NCI-H1417 (cell line): ENCODE measurements around the gene CENPC.

Experiments used
- DNase-seq, 3 experiments: peaks; one replicate each; lab custom pipeline; 2025; lab: John Stamatoyannopoulos, UW

CENPC gene, protein sequence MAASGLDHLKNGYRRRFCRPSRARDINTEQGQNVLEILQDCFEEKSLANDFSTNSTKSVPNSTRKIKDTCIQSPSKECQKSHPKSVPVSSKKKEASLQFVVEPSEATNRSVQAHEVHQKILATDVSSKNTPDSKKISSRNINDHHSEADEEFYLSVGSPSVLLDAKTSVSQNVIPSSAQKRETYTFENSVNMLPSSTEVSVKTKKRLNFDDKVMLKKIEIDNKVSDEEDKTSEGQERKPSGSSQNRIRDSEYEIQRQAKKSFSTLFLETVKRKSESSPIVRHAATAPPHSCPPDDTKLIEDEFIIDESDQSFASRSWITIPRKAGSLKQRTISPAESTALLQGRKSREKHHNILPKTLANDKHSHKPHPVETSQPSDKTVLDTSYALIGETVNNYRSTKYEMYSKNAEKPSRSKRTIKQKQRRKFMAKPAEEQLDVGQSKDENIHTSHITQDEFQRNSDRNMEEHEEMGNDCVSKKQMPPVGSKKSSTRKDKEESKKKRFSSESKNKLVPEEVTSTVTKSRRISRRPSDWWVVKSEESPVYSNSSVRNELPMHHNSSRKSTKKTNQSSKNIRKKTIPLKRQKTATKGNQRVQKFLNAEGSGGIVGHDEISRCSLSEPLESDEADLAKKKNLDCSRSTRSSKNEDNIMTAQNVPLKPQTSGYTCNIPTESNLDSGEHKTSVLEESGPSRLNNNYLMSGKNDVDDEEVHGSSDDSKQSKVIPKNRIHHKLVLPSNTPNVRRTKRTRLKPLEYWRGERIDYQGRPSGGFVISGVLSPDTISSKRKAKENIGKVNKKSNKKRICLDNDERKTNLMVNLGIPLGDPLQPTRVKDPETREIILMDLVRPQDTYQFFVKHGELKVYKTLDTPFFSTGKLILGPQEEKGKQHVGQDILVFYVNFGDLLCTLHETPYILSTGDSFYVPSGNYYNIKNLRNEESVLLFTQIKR

DNA sequence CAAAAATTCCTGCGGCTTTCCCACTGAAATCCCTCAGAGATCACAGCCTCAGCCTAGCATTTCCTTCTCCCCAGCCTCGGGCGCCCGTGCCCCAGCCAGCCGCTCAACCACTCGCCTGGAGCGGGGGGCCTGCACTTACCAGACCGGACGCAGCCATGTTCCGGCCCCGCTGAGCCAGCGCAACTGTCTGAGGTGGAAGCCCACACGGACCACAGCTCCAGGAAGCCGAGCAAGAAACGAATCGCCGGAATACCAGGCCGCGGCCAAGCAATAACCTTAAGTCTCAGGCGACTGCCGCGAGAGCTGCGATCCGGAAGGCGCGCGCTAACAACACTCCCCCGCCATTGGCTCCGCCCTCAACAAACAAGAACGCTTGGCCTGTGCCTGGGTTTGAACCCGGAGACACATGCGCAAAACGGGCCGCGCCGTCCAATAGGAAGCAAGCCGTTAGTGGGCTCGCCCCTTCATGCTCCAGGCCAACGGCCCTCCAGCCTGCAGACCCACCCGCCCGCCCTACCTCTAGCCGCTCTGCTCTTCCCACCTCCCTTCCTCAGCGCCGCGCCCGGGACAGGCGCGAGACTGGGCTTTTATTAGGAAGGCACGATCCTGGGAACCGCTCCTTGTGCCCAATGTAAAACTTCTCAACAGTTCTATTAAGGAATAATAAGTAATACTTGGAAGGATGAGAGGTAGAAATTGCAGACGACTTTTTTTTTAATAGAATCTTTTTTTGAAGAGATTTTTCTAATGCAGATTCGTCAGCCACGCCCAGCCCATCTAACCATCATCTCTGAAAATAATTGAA, at the start of gene CENPC:
Gene CENPC, minus strand, starts transcription at position 305 of the 805 bp plus-strand sequence. Its CDS starts 148 bp downstream, at position 157.
- DNase-seq: peak; percentile 97 to 99 (median 99)

DNA sequence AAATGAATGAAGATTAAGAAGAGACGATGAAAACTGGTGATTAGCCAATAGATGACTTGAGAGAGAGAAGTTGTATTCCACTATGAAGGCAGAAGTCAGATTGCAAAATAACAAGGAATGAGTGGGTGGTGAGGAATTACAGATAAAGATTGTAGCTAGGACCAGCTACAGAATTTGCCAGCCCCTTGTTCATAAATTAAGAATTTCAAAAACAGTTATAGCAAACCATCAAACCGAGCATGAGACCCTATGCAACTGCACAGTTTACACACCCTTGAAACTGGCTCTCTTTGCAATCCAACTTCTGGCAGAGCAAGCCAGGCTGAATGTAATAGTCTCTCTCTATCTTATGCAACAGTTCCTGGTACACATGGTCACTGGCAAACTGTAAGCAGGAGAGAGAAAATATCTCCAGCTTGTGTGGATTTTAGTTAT, 48.5 kb upstream of the CENPC start:
- no peak for DNase-seq

DNA sequence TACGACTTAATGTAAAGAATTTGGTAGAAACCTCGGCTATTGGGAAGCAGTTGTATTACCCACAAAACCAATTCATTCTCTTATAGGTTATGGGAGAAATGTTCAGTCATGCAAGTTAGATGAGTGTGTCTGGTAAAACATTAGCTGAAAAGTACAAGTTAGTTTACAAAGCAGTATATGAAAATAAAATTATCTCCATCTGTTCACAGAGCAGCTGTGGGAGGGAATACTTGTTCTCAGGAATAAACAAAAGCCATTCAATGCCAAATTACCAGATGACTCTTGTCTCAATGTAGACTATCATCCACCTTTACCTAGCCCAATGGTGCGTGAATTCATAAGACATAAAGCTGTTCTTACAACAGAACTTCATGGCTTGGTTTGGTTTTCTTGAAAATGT, 41.9 kb upstream of the CENPC start:
- peak in 2 of 3 experiments; percentile 4 to 36 for DNase-seq

DNA sequence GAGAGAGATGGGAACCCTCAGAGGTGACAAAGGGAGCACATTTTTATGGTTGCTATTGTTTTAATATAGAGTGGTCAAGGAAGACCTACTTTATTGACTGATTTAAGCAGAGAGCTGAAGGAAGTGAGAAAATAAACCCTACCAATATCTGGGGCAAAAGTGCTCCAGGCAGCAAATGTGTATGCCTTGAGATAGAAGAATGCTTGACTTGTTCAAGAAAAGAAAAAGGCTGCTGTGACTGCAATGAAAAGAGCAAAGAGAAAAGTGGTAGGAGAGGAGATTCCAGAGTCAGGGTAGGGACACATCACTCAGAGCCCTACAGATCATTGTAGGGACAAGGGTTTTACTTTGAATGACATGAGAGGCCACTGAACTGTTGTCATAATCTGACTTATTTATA, 39.2 kb upstream of the CENPC start:
- no peak for DNase-seq

GRCh38 chr4:67581913-67582312, 36.6 kb upstream of the CENPC start:
- DNase-seq: no peak

DNA sequence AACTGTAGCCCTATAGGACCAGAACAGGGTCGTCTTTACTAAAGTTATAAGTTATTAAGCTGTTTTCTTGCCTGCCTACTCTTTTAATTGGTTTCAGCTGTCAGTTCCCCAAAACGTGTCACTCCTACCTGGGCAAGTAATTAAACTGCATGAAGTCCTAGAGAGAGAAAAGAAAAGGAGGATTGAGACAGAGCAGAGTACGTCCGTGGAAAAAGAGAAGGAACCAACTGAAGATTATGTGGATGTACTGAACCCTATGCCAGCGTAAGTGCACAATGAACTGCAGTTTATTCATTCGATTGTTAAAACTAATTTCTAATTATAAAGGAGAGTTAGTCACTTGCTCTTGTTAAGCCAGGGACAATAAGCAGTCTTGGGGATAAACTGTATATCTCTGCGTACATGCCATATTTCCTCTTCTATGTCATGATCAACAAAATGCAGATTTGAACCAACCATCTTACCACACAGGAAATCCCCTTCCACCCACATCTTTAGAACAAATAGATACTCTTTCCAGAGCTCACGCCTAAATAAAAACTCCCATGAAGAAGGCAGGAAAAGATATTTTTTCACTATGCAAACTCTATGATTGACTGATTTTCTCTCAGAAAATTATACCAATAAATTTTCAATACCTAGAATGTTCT, 36.0 kb upstream of the CENPC start:
- DNase-seq: no peak

- no peak for DNase-seq
Measured at GRCh38 chr4:67580577-67580976, 35.3 kb upstream of the CENPC start.

DNA sequence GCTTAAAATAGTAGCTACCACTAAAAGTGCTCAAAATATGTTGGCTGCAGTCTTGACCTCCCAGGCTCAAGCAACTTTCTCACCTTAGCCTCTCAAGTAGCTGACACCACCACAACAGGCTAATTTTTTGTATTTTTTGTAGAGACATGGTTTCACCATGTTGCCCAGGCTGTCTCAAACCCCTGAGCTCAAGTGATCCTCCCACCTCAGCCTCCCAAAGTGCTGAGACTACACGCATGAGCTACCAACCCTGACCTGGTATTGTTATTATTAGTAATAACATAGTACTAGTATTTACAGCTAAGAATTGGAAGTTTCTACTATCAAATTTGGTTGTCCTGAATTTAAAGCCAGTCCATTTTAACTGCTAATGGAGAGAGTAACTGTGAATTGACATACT, 31.2 kb upstream of the CENPC start:
- DNase-seq: no peak

DNA sequence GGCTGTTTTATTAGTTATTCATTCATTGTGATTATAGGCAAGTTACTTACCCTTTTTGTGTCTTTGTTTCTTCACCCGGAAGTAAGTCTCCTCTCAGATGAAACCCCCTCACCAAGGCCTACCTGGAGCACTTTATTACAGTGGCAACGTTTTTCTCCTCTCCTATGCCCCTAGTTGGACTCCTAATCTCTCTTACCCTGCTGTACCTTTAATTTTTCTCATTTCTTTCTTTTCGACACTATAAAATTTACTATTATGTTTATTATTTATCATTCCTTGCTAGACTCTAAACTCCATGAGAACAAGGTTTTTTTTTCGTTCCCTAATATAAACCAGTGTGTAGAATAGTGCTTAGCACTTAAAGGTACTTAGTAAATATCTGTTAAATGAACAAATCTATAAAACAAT, 30.8 kb upstream of the CENPC start:
- no peak for DNase-seq

DNA sequence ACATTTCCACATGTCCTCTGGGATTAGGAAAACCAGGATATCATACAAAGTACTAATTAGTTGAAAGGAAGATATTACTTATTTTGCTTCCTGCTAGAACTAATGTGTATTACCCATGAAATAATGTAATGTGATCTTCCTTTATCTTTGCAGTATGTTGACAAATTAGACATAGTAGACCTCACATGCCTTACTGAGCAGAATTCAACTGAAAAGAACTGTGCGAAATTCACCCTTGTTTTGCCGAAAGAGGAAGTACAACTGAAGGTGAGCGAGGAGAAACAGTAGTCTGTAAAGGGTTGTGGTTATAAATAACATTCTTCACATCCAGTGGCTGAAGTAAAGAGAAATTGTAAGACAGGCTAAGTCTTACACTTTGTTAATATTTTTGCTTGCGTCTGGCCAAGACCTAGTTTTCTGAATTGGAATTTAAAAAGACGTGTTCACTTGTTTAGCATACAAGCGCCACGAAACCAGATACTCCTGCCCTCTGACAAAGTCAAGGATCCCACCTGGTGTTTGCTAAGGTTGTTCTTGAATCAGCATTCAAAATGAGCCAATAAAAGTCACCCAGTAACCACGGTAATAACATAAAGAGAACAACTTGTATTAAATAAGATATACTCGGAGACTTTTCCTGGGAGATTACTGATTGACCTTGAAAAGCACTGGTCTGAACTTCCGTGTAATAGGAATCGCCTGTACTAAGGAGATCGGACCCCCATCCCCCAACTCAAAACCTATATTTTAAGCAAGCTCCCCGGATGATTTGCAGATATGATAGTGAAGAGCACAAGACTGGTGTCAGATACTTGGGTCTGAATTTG, 30.1 kb upstream of the CENPC start:
- peak in 2 of 3 experiments; percentile 31 to 81 for DNase-seq

- DNase-seq: no peak
Measured at GRCh38 chr4:67573193-67573592, 27.9 kb upstream of the CENPC start.

DNA sequence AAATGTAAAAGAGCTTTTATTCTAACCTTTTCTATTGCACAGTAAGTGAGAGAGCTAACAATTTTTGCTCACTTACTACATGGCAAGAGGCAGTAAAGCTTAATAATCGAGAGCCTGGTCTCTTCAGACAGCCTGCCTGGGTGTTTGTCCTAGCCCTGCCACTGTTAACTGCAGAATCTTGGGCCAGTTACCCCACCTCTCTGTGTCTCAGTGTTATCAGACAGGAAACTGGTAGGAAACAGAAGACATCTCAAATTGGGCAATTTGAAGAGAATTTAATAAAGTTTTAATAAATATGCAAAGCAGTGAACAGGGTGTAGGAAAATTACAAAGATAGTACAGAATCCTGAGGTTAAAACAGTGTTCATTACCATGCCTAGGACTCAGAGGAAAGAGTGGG, 26.7 kb upstream of the CENPC start:
- no peak for DNase-seq

DNA sequence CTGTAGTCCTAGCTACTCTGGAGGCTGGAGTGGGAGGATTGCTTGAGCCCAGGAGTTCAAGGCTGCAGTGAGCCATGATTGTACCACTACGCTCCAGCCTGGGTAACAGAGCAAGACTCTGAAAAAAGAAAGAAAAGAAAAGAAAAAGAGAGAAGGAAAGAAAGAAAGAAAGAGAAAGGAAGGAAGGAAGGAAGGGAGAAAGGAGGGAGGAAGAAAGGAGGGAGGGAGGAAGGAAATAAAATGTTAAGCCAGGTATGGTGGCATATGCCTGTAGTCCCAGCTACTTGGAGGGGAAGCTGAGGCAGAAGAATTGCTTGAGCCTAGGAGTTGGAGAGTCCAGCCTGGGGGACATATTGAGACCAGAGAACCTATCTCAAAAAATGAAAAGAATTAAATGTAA, 25.2 kb upstream of the CENPC start:
- DNase-seq: no peak

- no peak for DNase-seq
Measured at GRCh38 chr4:67568820-67569219, 23.5 kb upstream of the CENPC start.

GRCh38 chr4:67566335-67566734, 21.0 kb upstream of the CENPC start:
- no peak for DNase-seq

DNA sequence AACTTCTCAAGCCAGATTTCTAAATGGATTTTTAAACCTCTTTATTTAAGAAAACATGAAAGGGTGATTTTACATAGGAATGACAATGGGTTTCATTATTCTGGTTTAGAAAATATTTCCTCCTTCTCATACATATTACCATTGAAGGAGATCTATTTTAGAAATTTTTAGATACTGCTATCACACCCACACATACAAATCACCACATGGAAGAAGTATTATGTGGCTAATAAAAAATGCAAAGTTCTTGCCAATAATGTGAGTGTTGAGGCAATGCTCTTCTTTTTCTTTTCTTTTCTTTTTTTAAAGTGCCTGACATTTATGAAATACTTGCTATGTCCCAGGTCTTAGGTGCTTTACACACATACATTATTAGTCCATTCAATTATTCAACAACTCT, 20.0 kb upstream of the CENPC start:
- DNase-seq: no peak

DNA sequence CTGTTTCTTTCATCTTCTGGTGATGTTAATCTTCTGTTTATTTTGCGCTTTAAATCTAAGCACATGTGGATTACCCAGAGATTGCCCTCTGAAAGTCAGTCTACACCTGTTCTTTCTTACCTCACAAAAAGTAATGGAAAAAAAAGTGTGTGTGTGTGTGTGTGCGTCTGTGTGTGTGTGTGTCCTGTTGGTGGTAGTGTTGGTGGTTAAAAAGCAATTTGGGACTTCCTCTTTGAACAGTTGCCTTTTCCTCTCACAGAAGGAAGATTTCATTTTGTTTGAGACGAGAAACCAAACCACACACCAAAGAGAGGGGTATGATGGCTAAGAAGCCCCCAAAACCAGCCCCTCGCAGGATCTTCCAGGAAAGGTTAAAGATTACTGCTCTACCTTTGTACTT, 13.2 kb upstream of the CENPC start, which contains the start of gene STAP1:
Gene STAP1, plus strand, starts transcription at position 235 of the 400 bp plus-strand sequence. Its CDS starts 83 bp downstream, at position 318.
- DNase-seq: no peak

DNA sequence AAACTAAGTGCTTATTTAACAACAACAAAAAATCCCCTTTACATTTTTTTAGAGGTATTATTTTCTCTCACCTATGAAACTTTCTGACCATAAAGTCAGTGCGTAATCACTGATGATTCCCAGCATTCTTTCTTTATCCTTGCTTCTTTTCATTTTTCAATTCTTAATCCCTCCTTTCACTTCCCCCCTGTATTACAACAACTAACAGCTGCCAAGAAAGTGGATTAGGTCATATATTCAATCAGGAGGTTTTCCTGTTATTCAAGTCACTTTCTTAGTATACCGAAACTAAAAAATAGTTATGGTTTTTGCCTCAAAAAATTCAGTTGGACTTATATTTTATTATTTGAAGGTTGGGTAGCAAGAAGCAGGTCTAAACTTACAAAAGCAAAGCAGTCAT, 11.1 kb upstream of the CENPC start:
- DNase-seq: no peak

DNA sequence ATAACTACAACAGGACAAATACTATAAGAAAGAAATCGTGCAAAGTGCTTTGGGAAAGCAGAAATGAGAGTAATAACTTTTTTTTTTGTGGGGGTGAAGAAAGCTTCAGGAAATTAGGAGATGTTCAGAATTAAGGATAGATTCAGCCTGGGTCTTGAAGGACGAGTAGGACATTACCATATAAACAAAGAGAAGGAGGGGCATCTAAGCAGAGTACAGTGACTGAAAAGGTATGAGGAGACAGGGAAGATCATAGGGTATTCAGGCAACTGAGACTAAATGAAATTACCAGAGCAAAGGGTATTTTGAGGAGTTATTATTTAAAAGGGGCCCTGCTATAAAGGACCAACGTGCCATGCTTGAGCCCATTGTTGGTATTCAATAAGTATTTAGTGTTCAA, 10.1 kb upstream of the CENPC start:
- no peak for DNase-seq

DNA sequence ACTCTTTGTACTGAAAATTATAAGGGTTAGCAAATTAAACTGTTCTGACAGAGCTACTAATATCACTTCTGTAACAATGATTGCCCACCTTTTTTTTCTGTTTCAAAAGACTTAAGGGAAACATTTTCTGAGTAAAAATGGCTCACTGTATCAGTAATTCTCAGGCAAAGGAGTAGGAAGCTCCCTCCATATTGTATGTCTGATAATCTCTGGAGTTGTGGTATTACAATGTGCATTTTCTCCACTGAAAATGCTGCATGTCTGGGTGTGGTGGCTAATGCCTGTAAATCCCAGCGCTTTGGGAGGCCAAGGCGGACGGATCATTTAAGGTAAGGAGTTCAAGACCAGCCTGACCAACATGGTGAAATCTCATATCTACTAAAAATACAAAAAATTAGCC, 8.8 kb upstream of the CENPC start:
- no peak for DNase-seq
